Muscle layer of colon (tissue), 2 donors: ENCODE measurements around the gene RPS21.

Experiments
- H3K27ac ChIP-seq: one replicate; pipeline ENCODE4 v1.7.0; 2013; ENCODE audit warnings: low read depth, mild to moderate bottlenecking, low read length, moderate library complexity
- H3K27me3 ChIP-seq, 2 donors: one replicate each; pipeline ENCODE4 v1.7.0; 2013; ENCODE audit warnings: low read length in 2 of 2, mild to moderate bottlenecking in 2 of 2; ENCODE audit not compliant: insufficient read depth in 2 of 2, control insufficient read depth in 1 of 2
- H3K36me3 ChIP-seq: one replicate; pipeline ENCODE4 v1.7.0; 2013; ENCODE audit warnings: mild to moderate bottlenecking, low read length; ENCODE audit not compliant: insufficient read depth
- H3K4me1 ChIP-seq: one replicate; pipeline ENCODE4 v1.7.0; 2013; ENCODE audit warnings: mild to moderate bottlenecking, low read length; ENCODE audit not compliant: insufficient read depth
- H3K4me3 ChIP-seq, 2 donors: one replicate each; pipeline ENCODE4 v1.7.0; 2013; ENCODE audit warnings: low read length in 2 of 2, low read depth in 1 of 2, mild to moderate bottlenecking in 1 of 2, moderate library complexity in 1 of 2
- H3K9ac ChIP-seq: one replicate; pipeline ENCODE4 v1.7.0; 2013; ENCODE audit warnings: low read length
- H3K9me3 ChIP-seq: one replicate; pipeline ENCODE4 v1.7.0; 2013; ENCODE audit warnings: mild to moderate bottlenecking, low read length
- donor health status: abdominal sarcoma.
- donor health status: Adenocarcinoma of cecum.

The RPS21 gene

DNA sequence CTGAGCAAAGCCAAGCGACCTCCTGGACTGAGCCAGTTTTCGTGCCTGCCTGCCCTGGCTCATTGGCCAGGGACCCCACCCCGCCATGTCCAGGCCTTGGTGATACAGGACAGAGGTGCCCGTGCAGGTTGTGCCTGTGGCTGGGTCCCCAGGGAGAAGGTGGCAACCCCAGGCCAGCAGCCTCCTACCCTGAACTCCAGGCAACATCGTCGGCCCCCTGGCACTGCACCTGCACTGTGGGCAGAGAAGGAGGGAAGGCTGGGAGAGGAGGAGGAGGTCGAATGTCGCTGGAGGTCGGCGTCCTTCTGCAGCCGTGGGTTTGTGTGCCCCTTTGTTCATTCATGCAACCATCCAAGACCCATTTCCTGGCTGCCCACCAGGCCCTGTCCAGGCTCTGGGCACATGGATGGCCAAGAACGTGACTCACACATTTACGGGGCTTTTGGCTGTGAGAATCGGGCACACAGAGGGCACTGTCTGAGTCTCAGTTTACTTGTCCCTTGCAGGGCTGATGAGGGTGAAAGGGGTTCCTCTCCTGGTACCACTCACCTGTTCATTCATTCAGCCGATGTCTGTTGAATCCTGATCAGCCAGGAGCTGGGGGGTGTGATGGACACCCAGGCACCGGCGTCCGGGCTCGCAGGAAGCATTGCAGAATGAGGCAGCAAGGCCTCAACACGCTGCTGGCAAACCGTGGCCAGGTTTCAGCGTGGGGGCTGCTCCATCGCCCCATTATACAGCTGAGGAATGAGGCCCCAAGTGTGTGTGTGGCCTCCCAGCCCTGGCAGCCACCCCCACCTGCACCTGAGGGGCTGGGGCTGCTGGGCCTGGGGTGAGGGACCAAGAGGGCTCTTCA is 42.8 kb downstream of the RPS21 start:
- Histone ChIP-seq H3K27me3 (peaks cover 0 to 3% of the 10 kb centered on the region in 2 donors), H3K36me3 (no peaks in the 10 kb centered on the region), H3K9me3 (no peaks in the 10 kb centered on the region), H3K9ac (no peak overlapping the region), H3K4me3 (no peak overlapping the region), H3K4me1 (peaks cover 9% of the 10 kb centered on the region), H3K27ac (no peak overlapping the region)

DNA sequence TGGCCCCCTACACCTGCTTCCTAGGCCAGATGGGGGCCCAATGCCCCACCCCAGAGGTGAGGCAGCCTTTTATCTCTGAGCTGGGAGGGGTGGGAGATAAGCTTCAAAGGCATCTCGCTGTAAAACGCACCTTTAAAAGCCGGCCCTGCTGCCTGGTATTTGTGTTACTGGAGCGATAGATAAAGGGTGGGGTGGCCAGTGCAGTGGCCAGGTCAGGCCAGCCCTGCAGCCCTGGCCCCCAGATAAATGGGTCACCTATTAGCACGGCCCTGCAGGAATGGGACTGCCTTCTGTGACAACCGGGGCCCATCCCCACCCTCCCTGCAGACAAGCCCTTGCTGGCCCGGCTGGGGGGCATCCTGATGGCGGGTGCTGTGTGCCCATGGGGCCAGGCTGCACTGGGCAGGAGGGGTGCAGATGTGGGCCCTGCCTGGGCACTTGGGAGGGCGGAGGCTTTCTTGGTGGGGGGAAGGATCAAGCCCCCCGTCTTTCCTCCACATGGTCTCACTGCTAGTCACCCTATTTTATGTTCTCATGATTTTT is 43.5 kb downstream of the RPS21 start:
- H3K27ac ChIP-seq: no peak overlapping the region
- H3K27me3 ChIP-seq: no peaks in the 10 kb centered on the region
- no peaks in the 10 kb centered on the region for H3K9me3 ChIP-seq
- H3K9ac ChIP-seq: no peak overlapping the region
- no peaks in the 10 kb centered on the region for H3K36me3 ChIP-seq
- no peak overlapping the region for H3K4me3 ChIP-seq
- peaks cover 9% of the 10 kb centered on the region for H3K4me1 ChIP-seq

- Histone ChIP-seq H3K27me3 (no peaks in the 10 kb centered on the region), H3K27ac (no peak overlapping the region), H3K9me3 (no peaks in the 10 kb centered on the region), H3K36me3 (no peaks in the 10 kb centered on the region), H3K9ac (no peak overlapping the region), H3K4me1 (peaks cover 9% of the 10 kb centered on the region), H3K4me3 (no peak overlapping the region)
These were observed 44.1 kb downstream of the RPS21 start for GRCh38 chr20:62430866-62431447.

GRCh38 chr20:62433658-62434497 is 47.0 kb downstream of the RPS21 start:
- Histone ChIP-seq H3K4me3 (no peak overlapping the region), H3K36me3 (no peaks in the 10 kb centered on the region), H3K27ac (no peak overlapping the region), H3K27me3 (no peaks in the 10 kb centered on the region), H3K4me1 (peaks cover 19% of the 10 kb centered on the region), H3K9ac (no peak overlapping the region), H3K9me3 (no peaks in the 10 kb centered on the region)

DNA sequence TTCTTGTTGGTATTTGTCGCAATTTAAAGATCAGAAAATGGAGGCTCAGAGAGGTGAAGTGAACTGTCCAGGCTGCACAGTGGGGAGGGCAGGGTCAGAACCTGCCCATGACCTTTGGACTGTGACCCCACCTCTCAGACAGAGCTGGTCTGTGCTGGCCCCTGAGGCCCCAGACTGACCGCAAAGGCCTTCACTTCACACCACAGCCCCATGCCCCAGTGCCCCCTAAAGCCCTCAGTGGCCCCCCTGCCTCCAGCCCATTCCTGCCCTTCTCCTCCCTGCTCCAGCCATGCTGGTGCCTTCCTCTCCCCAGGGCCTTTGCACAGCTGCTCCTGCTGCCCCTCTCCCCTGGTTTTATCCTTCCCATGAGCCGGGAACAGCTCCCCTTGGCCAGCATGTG is 49.8 kb downstream of the RPS21 start:
- Histone ChIP-seq H3K9me3 (no peaks in the 10 kb centered on the region), H3K9ac (no peak overlapping the region), H3K4me3 (no peak overlapping the region), H3K4me1 (peaks cover 19% of the 10 kb centered on the region), H3K27me3 (no peaks in the 10 kb centered on the region), H3K27ac (no peak overlapping the region), H3K36me3 (no peaks in the 10 kb centered on the region)

GRCh38 chr20:62437496-62437895 is 50.6 kb downstream of the RPS21 start:
- Histone ChIP-seq H3K27ac (peak overlapping the region; percentile 58), H3K4me3 (no peak overlapping the region), H3K9ac (no peak overlapping the region), H3K4me1 (peaks cover 19% of the 10 kb centered on the region), H3K9me3 (no peaks in the 10 kb centered on the region), H3K36me3 (no peaks in the 10 kb centered on the region), H3K27me3 (no peaks in the 10 kb centered on the region)

- H3K9me3 ChIP-seq: no peaks in the 10 kb centered on the region
- H3K36me3 ChIP-seq: no peaks in the 10 kb centered on the region
- peak overlapping the region; percentile 58 for H3K27ac ChIP-seq
- H3K9ac ChIP-seq: no peak overlapping the region
- H3K4me1 ChIP-seq: peaks cover 19% of the 10 kb centered on the region
- no peaks in the 10 kb centered on the region for H3K27me3 ChIP-seq
- no peak overlapping the region for H3K4me3 ChIP-seq
These were observed 51.0 kb downstream of the RPS21 start for GRCh38 chr20:62437927-62438326.
